ENCODE measurements around the gene GLTP.

- no peak for TF ChIP-seq POLR2A (IDR thresholded peaks at IDR 0.05)
- TF ChIP-seq, protein P1, sequence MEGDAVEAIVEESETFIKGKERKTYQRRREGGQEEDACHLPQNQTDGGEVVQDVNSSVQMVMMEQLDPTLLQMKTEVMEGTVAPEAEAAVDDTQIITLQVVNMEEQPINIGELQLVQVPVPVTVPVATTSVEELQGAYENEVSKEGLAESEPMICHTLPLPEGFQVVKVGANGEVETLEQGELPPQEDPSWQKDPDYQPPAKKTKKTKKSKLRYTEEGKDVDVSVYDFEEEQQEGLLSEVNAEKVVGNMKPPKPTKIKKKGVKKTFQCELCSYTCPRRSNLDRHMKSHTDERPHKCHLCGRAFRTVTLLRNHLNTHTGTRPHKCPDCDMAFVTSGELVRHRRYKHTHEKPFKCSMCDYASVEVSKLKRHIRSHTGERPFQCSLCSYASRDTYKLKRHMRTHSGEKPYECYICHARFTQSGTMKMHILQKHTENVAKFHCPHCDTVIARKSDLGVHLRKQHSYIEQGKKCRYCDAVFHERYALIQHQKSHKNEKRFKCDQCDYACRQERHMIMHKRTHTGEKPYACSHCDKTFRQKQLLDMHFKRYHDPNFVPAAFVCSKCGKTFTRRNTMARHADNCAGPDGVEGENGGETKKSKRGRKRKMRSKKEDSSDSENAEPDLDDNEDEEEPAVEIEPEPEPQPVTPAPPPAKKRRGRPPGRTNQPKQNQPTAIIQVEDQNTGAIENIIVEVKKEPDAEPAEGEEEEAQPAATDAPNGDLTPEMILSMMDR (IDR thresholded peaks at IDR 0.05), result no peak
These were observed 597 bp upstream of the GLTP start for GRCh38 chr12:109880938-109881337.
